Upper lobe of left lung (tissue), 4 donors: ENCODE results near the gene CENATAC.

ENCODE experiments used
- EP300 ChIP-seq, 4 donors: sonication (generic); formaldehyde crosslinking; IDR thresholded peaks; one replicate each; pipeline ENCODE4 v1.5.1; 2017; ENCODE audit warnings: antibody characterized with exemption in 4 of 4, control low read depth in 2 of 4
- POLR2A ChIP-seq, 4 donors: fragments of 450-650 bp; IDR thresholded peaks; one replicate each; pipeline ENCODE4 v1.5.1; 2016 to 2017; ENCODE audit warnings: antibody characterized with exemption in 4 of 4, mild to moderate bottlenecking in 2 of 4
- POLR2AphosphoS5 ChIP-seq, 2 donors: sonication (generic); formaldehyde crosslinking; IDR thresholded peaks; one replicate each; pipeline ENCODE4 v1.5.1; 2017; ENCODE audit warnings: antibody characterized with exemption in 2 of 2
- TF ChIP-seq, protein P1 (sequence below), 6 experiments: fragments of 450-650 bp in 4 of 6; fragments of 200-600 bp in 2 of 6; sonication (generic) in 2 of 6; IDR thresholded peaks; one replicate each; pipeline ENCODE4 v1.5.1; 2016 to 2019; ENCODE audit warnings: antibody characterized with exemption in 6 of 6

DNA sequence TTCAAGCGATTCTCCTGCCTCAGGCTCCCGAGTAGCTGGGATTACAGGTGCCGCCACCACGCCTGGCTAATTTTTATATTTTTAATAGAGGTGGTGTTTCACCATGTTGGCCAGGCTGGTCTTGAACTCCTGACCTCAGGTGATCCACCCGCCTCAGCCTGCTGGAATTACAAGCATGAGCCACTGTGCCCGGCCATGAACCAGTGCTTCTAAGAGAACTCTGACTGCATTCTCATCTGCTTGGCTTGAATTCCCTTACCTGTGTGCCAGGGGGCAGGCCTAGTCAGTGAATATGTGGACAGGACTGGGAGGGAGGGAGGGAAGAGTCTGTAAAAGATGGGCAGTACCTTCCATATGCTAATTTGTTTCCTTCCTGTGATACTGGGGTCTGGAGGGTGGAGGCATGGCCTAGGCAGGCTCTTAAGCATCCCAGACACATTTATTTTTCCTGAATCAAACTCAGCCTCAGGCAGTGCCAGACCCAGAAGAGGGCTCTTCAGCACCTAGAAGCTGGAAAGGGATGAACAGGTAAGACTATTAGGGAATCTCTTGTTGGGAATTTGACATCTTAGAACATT is 13.6 kb downstream of the CENATAC start:
- TF ChIP-seq, protein P1, sequence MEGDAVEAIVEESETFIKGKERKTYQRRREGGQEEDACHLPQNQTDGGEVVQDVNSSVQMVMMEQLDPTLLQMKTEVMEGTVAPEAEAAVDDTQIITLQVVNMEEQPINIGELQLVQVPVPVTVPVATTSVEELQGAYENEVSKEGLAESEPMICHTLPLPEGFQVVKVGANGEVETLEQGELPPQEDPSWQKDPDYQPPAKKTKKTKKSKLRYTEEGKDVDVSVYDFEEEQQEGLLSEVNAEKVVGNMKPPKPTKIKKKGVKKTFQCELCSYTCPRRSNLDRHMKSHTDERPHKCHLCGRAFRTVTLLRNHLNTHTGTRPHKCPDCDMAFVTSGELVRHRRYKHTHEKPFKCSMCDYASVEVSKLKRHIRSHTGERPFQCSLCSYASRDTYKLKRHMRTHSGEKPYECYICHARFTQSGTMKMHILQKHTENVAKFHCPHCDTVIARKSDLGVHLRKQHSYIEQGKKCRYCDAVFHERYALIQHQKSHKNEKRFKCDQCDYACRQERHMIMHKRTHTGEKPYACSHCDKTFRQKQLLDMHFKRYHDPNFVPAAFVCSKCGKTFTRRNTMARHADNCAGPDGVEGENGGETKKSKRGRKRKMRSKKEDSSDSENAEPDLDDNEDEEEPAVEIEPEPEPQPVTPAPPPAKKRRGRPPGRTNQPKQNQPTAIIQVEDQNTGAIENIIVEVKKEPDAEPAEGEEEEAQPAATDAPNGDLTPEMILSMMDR (IDR thresholded peaks at IDR 0.05) = no peak
- TF ChIP-seq EP300 (IDR thresholded peaks at IDR 0.05) (no peak), POLR2A (IDR thresholded peaks at IDR 0.05) (no peak), POLR2AphosphoS5 (IDR thresholded peaks at IDR 0.05) (no peak)
